Sigmoid colon (tissue), 7 donors: Measurements from ENCODE around the gene JAKMIP1. TPM values are rescaled to one million over a fixed set of nuclear protein-coding genes. Genes with fewer than 3 reads are reported as not detected.
A peak's percentile ranks its signal among the peaks of the same experiment; 100 is the strongest.

Source experiments
- DNase-seq: peaks from one replicate; pipeline ENCODE4 v3.0.0-alpha.2; 2019
- H3K27ac ChIP-seq, 4 donors: fragments of 200-600 bp; sonication (generic); one replicate each; pipeline ENCODE4 v1.5.1; 2016 to 2019; ENCODE audit warnings: mild to moderate bottlenecking in 1 of 4
- H3K27me3 ChIP-seq, 3 donors: fragments of 200-600 bp; sonication (generic); one replicate each; pipeline ENCODE4 v1.5.1; 2019; ENCODE audit warnings: mild to moderate bottlenecking in 1 of 3
- H3K36me3 ChIP-seq, 4 donors: fragments of 200-600 bp; sonication (generic); one replicate each; pipeline ENCODE4 v1.5.1; 2016 to 2019
- H3K4me1 ChIP-seq, 4 donors: fragments of 200-600 bp; sonication (generic); one replicate each; pipeline ENCODE4 v1.5.1; 2017 to 2019
- H3K4me3 ChIP-seq, 4 donors: fragments of 200-600 bp; sonication (generic); one replicate each; pipeline ENCODE4 v1.5.1; 2017 to 2019; ENCODE audit warnings: mild to moderate bottlenecking in 2 of 4, moderate library complexity in 1 of 4
- H3K9me3 ChIP-seq, 4 donors: fragments of 200-600 bp in 3 of 4; sonication (generic) in 3 of 4; one replicate each; pipeline versions ENCODE4 v1.5.1 to v1.6.1; 2013 to 2019
- EP300 ChIP-seq, 4 donors: sonication (generic); formaldehyde crosslinking; IDR thresholded peaks; one replicate each; pipeline ENCODE4 v1.6.1; 2017; ENCODE audit warnings: antibody characterized with exemption in 4 of 4
- POLR2A ChIP-seq, 2 donors: fragments of 450-650 bp; IDR thresholded peaks; one replicate each; pipeline ENCODE4 v1.6.1; 2016; ENCODE audit warnings: antibody characterized with exemption in 2 of 2, mild to moderate bottlenecking in 2 of 2, moderate library complexity in 2 of 2
- POLR2AphosphoS5 ChIP-seq, 4 donors: sonication (generic); formaldehyde crosslinking; IDR thresholded peaks; one replicate each; pipeline ENCODE4 v1.6.1; 2017; ENCODE audit warnings: antibody characterized with exemption in 4 of 4
- WGBS, 2 donors: extraction: QIAGEN DNeasy Blood & Tissue Kit; methylation state at CpG; one replicate each; pipeline ENCODE4 v1.1.7; 2013; 5-methylcytosine and 5-hydroxymethylcytosine counted together
- intact Hi-C: fragments of 100-400 bp; cut with DNase I; formaldehyde crosslinking; loops from one replicate; pipeline ENCODE4 v1.15.1; 2023
- polyA plus RNA-seq, 3 donors: library from polyadenylated mRNA; stranded (reverse); fragments of 200-250 nt; gene quantifications; one replicate each; pipeline ENCODE4 v1.2.3, GENCODE V29; 2013
- total RNA-seq, 4 donors: library from RNA; depleted of rRNA; stranded (reverse); fragments of >200 nt; gene quantifications; one replicate each; pipeline ENCODE4 v1.1.0, GENCODE V29; 2016
- TF ChIP-seq, protein P1 (sequence below), 4 experiments: fragments of 450-650 bp in 3 of 4; fragments of 200-600 bp in 1 of 4; IDR thresholded peaks; one replicate each; pipeline ENCODE4 v1.5.1; 2016 to 2019; ENCODE audit warnings: antibody characterized with exemption in 4 of 4, mild to moderate bottlenecking in 3 of 4, moderate library complexity in 2 of 4
- donor health status: healthy with polysubstance abuse.
- donor health status: Bipolar disorder and iron deficiency.
- donor health status: healthy.

JAKMIP1 gene
- 1 to 10 TPM in 3 of 4 donors, under 1 TPM in 1; 0.49 to 3.9 (median 1.8) TPM for total RNA-seq
- polyA plus RNA-seq = 1 to 10 TPM in 1 of 3 donors, not detected in 2; 1.8 TPM

GRCh38 chr4:6200011-6200921, at the start of gene JAKMIP1:
Gene JAKMIP1, minus strand, starts transcription at chr4:6200549. Its CDS starts 87,699 bp downstream, at chr4:6112850.
- H3K4me1 ChIP-seq = peaks cover 0 to 26% (median 22%) of the 10 kb centered on the region in 4 donors
- H3K27me3 ChIP-seq = peaks cover 10 to 58% (median 58%) of the 10 kb centered on the region in 3 donors
- no peaks in the 10 kb centered on the region for H3K36me3 ChIP-seq
- H3K27ac ChIP-seq = no peak within 1 kb of the TSS
- intact Hi-C loops = no loop called here
- peak within 1 kb of the TSS in 3 of 4 donors; percentile 45 to 59 (median 56) for H3K4me3 ChIP-seq
- DNase-seq = peak; percentile 75
- WGBS, 2 donors = 1% methylated on average over 107 of the region's 107 CpGs
- TF ChIP-seq POLR2AphosphoS5 (IDR thresholded peaks at IDR 0.05) = no peak
- no peak for TF ChIP-seq EP300 (IDR thresholded peaks at IDR 0.05)
- TF ChIP-seq, protein P1, sequence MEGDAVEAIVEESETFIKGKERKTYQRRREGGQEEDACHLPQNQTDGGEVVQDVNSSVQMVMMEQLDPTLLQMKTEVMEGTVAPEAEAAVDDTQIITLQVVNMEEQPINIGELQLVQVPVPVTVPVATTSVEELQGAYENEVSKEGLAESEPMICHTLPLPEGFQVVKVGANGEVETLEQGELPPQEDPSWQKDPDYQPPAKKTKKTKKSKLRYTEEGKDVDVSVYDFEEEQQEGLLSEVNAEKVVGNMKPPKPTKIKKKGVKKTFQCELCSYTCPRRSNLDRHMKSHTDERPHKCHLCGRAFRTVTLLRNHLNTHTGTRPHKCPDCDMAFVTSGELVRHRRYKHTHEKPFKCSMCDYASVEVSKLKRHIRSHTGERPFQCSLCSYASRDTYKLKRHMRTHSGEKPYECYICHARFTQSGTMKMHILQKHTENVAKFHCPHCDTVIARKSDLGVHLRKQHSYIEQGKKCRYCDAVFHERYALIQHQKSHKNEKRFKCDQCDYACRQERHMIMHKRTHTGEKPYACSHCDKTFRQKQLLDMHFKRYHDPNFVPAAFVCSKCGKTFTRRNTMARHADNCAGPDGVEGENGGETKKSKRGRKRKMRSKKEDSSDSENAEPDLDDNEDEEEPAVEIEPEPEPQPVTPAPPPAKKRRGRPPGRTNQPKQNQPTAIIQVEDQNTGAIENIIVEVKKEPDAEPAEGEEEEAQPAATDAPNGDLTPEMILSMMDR (IDR thresholded peaks at IDR 0.05) = no peak
- no peak for TF ChIP-seq POLR2A (IDR thresholded peaks at IDR 0.05)
- peaks cover 0 to 5% (median 0%) of the 10 kb centered on the region in 4 donors for H3K9me3 ChIP-seq

DNA sequence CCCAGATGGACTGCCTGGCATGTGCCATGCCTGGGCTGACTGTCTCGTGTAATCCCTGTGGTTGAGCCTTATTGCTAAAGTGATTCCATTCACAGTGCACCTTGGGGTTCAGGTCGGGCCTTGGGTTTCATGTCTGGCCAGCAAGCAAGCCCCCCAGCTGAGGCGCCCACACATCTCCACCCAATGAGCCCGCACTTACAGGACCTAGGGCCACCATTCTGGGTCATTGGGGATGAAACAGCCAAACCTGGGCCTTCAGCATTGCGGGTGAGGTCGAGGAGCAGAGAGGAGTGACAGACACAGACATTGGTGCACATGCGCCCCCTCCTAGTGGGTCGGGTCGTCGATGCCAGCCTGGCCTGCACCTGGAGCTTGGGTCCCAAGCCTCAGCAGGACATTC, 48.0 kb upstream of the JAKMIP1 start:
- H3K27me3 ChIP-seq = peaks cover 0 to 53% (median 25%) of the 10 kb centered on the region in 3 donors
- intact Hi-C loops = no loop called here
- peaks cover 0 to 4% (median 0%) of the 10 kb centered on the region in 4 donors for H3K9me3 ChIP-seq
- H3K4me3 ChIP-seq = no peak overlapping the region
- H3K36me3 ChIP-seq = no peaks in the 10 kb centered on the region
- peaks cover 0 to 11% (median 10%) of the 10 kb centered on the region in 4 donors for H3K4me1 ChIP-seq
- 72 to 79% methylated on average over 10 of the region's 10 CpGs for WGBS, 2 donors
- H3K27ac ChIP-seq = no peak overlapping the region
- no peak for TF ChIP-seq POLR2A (IDR thresholded peaks at IDR 0.05)
- no peak for TF ChIP-seq POLR2AphosphoS5 (IDR thresholded peaks at IDR 0.05)
- TF ChIP-seq, protein P1 (IDR thresholded peaks at IDR 0.05) = no peak
- no peak for TF ChIP-seq EP300 (IDR thresholded peaks at IDR 0.05)
- DNase-seq = no peak

GRCh38 chr4:6246170-6246634, 45.9 kb upstream of the JAKMIP1 start:
- peaks cover 0 to 4% (median 0%) of the 10 kb centered on the region in 4 donors for H3K9me3 ChIP-seq
- H3K36me3 ChIP-seq = no peaks in the 10 kb centered on the region
- H3K27ac ChIP-seq = no peak overlapping the region
- WGBS, 2 donors = 50 to 60% methylated on average over 9 of the region's 9 CpGs
- intact Hi-C loops = no loop called here
- peaks cover 0 to 11% (median 10%) of the 10 kb centered on the region in 4 donors for H3K4me1 ChIP-seq
- no peak for DNase-seq
- TF ChIP-seq, protein P1 (IDR thresholded peaks at IDR 0.05) = no peak
- TF ChIP-seq POLR2AphosphoS5 (IDR thresholded peaks at IDR 0.05) (no peak), POLR2A (IDR thresholded peaks at IDR 0.05) (no peak), EP300 (IDR thresholded peaks at IDR 0.05) (no peak)
- H3K27me3 ChIP-seq = peaks cover 0 to 64% (median 25%) of the 10 kb centered on the region in 3 donors
- H3K4me3 ChIP-seq = no peak overlapping the region

DNA sequence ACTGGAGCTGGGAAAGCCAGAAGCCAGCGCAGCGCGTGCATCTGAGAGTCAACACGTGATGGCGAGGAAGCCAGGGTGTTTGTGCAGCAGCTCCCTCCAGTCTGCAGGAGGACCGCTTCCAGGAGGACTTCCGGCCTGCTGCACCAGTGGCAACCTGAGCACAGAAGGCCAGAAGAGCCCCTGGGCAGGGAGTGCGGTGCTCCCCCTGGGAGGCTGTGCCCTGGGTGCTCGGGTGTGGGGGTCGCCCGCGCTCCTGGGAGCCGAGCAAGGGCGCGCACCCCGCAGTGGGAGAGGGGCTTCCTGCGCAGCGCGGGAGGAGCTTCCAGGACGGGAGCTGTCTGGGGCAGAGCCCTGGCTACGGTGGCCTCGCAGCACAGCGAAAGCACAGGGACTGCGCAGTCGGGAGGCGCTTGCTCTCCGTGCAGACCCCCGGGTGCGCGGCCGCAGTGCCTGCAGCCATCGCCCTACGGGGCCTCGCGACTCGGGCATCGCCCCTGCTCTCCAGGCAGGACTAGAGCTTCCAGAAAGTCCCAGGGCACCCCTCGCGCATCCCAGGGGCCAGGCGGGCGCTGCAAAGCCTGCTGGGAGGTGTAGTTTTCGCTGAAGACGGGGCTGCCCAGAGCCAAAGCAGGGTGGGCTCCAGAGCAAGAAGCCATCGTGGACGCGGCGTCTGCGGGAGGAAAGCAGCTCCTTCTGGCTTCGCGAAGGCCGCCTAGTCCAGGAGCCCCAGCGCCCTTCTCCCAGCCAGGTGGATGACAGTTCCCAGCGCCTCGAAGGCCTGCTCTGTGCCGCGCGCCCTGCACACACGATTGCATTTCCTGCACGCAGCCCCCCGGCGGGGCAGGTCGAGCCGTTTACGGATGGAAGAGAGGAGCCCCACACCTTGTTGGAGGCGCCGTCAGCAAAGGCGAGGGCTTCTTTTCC, 45.2 kb upstream of the JAKMIP1 start:
- intact Hi-C loops = no loop called here
- TF ChIP-seq EP300 (IDR thresholded peaks at IDR 0.05) (no peak), POLR2A (IDR thresholded peaks at IDR 0.05) (no peak), POLR2AphosphoS5 (IDR thresholded peaks at IDR 0.05) (no peak)
- TF ChIP-seq, protein P1 (IDR thresholded peaks at IDR 0.05) = no peak
- H3K9me3 ChIP-seq = peaks cover 0 to 4% (median 0%) of the 10 kb centered on the region in 4 donors
- H3K27me3 ChIP-seq = peaks cover 0 to 65% (median 25%) of the 10 kb centered on the region in 3 donors
- H3K27ac ChIP-seq = no peak overlapping the region
- H3K4me1 ChIP-seq = peaks cover 0 to 11% (median 10%) of the 10 kb centered on the region in 4 donors
- no peak for DNase-seq
- WGBS, 2 donors = 15 to 38% methylated on average over 67 of the region's 67 CpGs
- H3K4me3 ChIP-seq = peak overlapping the region; percentile 24 to 45 (median 34)
- H3K36me3 ChIP-seq = no peaks in the 10 kb centered on the region
